ENCODE results near the gene MYO18B. TPM values are rescaled to one million over a fixed set of nuclear protein-coding genes. Genes with fewer than 3 reads are reported as not detected.

Gene MYO18B
- total and polyA plus RNA-seq, 2 donors (not counting 1 experiment from before 2014, with no cell fraction given), result 0.15 TPM; not detected in 1

DNA sequence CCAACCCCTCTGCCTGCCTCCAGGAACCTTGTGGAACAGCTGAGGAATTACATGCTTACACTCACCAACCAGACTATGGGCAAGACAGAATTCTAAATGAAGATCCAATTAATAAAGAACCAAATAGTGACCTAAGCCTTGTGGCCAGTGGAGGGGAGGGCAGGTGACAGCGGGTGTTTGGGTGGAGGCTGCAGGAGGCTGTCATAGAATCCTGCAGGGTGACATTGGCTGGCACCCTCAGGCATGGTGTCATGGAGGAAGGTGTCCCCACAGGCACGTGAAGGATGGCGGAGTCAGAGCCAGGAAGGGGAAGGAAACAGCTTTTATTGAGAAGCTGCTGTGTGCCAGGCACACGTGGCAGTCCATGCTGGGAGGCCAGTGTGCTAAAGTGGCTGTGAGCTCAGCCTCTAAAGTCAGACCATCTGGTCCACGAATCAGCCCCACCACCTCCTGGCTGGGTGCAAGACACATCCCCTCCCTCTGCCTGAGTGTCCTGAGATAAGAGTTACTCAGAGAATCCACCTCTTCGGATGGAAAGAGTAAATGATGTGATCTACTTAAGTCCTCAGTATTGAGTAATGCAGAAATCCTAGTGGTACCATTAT, 8.7 kb downstream of the MYO18B start:
- no peaks in the 10 kb centered on the region for H3K27me3 ChIP-seq (replicated peaks in 1 of 4; ENCODE audit: control extremely low read depth in 1 of 4, control insufficient read depth in 3 of 4, insufficient read depth in 4 of 4, low read length in 3 of 4)
- no peak overlapping the region for H3K4me3 ChIP-seq (ENCODE audit: control extremely low read depth in 1 of 5, extremely low read depth in 1 of 5, insufficient read depth in 1 of 5, low read depth in 2 of 5, low read length in 4 of 5)
- no peak overlapping the region for H3K4me2 ChIP-seq (replicated peaks; ENCODE audit: low read depth, low read length, poor library complexity, severe bottlenecking)
- no peak overlapping the region for H3K9ac ChIP-seq (ENCODE audit: low read length)
- no peaks in the 10 kb centered on the region for H4K20me1 ChIP-seq (ENCODE audit: control insufficient read depth, insufficient read depth, low read length, poor library complexity, severe bottlenecking)
- TF ChIP-seq, protein P1, sequence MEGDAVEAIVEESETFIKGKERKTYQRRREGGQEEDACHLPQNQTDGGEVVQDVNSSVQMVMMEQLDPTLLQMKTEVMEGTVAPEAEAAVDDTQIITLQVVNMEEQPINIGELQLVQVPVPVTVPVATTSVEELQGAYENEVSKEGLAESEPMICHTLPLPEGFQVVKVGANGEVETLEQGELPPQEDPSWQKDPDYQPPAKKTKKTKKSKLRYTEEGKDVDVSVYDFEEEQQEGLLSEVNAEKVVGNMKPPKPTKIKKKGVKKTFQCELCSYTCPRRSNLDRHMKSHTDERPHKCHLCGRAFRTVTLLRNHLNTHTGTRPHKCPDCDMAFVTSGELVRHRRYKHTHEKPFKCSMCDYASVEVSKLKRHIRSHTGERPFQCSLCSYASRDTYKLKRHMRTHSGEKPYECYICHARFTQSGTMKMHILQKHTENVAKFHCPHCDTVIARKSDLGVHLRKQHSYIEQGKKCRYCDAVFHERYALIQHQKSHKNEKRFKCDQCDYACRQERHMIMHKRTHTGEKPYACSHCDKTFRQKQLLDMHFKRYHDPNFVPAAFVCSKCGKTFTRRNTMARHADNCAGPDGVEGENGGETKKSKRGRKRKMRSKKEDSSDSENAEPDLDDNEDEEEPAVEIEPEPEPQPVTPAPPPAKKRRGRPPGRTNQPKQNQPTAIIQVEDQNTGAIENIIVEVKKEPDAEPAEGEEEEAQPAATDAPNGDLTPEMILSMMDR (IDR thresholded peaks at IDR 0.05), result no peak
- WGBS (ENCODE audit: insufficient coverage), result 47% methylated on average over 4 of the region's 6 CpGs
- H2AFZ ChIP-seq (ENCODE audit: insufficient read depth, low read depth, low read length, poor library complexity, severe bottlenecking), result no peak overlapping the region
- ChIA-PET CTCF (no interaction called here), POLR2A (no interaction called here)
- no peak for ATAC-seq (ENCODE audit: low read depth)
- Mint-ChIP-seq H3K4me1 (no peaks in the 10 kb centered on the region), H3K4me3 (no peak overlapping the region), H3K27me3 (peaks cover 7% of the 10 kb centered on the region), H3K9me3 (ENCODE audit: insufficient read depth) (no peaks in the 10 kb centered on the region), H3K27ac (no peak overlapping the region)
- no peak overlapping the region for H3K27ac ChIP-seq (ENCODE audit: low read length in 2 of 2)
- no peaks in the 10 kb centered on the region for H3K9me3 ChIP-seq (ENCODE audit: control extremely low read depth in 1 of 3, control insufficient read depth in 2 of 3, insufficient read depth in 1 of 3, low read length in 2 of 3)
- H3K36me3 ChIP-seq (replicated peaks in 1 of 2; ENCODE audit: control extremely low read depth in 1 of 2, control insufficient read depth in 1 of 2, extremely low read depth in 1 of 2, insufficient read depth in 2 of 2, low read length in 1 of 2), result no peaks in the 10 kb centered on the region
- intact Hi-C loops (cut with micrococcal nuclease), result no loop called here
- no peak for DNase-seq
- H3K4me1 ChIP-seq (ENCODE audit: control insufficient read depth in 2 of 2, insufficient read depth in 2 of 2, low read length in 2 of 2), result no peaks in the 10 kb centered on the region
- no peaks in the 10 kb centered on the region for H3K79me2 ChIP-seq (ENCODE audit: control insufficient read depth, insufficient read depth, low read length)

DNA sequence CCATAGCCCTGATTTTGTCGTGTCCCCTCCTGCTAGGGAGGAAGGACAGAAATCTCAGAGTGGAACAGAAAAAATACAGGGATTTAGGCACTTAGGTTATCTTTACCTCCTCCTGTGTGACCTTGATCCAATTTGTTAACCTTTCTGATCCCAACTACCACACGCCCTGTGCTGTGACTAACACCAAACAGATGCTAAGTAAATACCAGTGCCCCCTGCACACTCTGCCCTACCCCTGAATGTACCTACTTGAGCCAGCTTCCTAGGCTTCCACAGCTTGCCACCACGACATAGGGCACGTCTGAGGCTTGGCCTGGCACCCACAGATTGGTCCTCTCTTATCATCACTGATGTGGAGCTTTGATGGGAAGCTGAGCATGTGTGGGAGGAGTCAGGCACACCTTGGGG, 9.2 kb downstream of the MYO18B start:
- TF ChIP-seq EZH2 (IDR thresholded peaks at IDR 0.05; ENCODE audit: borderline replicate concordance, insufficient read depth, low read depth, low read length, poor library complexity, severe bottlenecking), result no peak
- TF ChIP-seq, protein P1 (IDR thresholded peaks at IDR 0.05), result no peak
- intact Hi-C loops (cut with micrococcal nuclease), result no loop called here
- H3K4me1 Mint-ChIP-seq, result no peaks in the 10 kb centered on the region
- H3K9ac ChIP-seq (ENCODE audit: low read length), result no peak overlapping the region
- ATAC-seq (ENCODE audit: low read depth) (no peak), DNase-seq (no peak)
- ChIA-PET CTCF (no interaction called here), POLR2A (no interaction called here)
- no peak overlapping the region for H3K4me2 ChIP-seq (replicated peaks; ENCODE audit: low read depth, low read length, poor library complexity, severe bottlenecking)
- no peaks in the 10 kb centered on the region for H3K36me3 ChIP-seq (replicated peaks in 1 of 2; ENCODE audit: control extremely low read depth in 1 of 2, control insufficient read depth in 1 of 2, extremely low read depth in 1 of 2, insufficient read depth in 2 of 2, low read length in 1 of 2)
- no peaks in the 10 kb centered on the region for H3K27me3 ChIP-seq (replicated peaks in 1 of 4; ENCODE audit: control extremely low read depth in 1 of 4, control insufficient read depth in 3 of 4, insufficient read depth in 4 of 4, low read length in 3 of 4)
- no peaks in the 10 kb centered on the region for H4K20me1 ChIP-seq (ENCODE audit: control insufficient read depth, insufficient read depth, low read length, poor library complexity, severe bottlenecking)
- H3K4me1 ChIP-seq (ENCODE audit: control insufficient read depth in 2 of 2, insufficient read depth in 2 of 2, low read length in 2 of 2), result no peaks in the 10 kb centered on the region
- H3K4me3 ChIP-seq (ENCODE audit: control extremely low read depth in 1 of 5, extremely low read depth in 1 of 5, insufficient read depth in 1 of 5, low read depth in 2 of 5, low read length in 4 of 5), result no peak overlapping the region
- no peak overlapping the region for H2AFZ ChIP-seq (ENCODE audit: insufficient read depth, low read depth, low read length, poor library complexity, severe bottlenecking)
- no peaks in the 10 kb centered on the region for H3K9me3 Mint-ChIP-seq (ENCODE audit: insufficient read depth)
- no peaks in the 10 kb centered on the region for H3K79me2 ChIP-seq (ENCODE audit: control insufficient read depth, insufficient read depth, low read length)
- no peak overlapping the region for H3K4me3 Mint-ChIP-seq
- no peak overlapping the region for H3K27ac Mint-ChIP-seq
- no peaks in the 10 kb centered on the region for H3K9me3 ChIP-seq (ENCODE audit: control extremely low read depth in 1 of 3, control insufficient read depth in 2 of 3, insufficient read depth in 1 of 3, low read length in 2 of 3)
- peaks cover 7% of the 10 kb centered on the region for H3K27me3 Mint-ChIP-seq
- H3K27ac ChIP-seq (ENCODE audit: low read length in 2 of 2), result no peak overlapping the region
- 100% methylated on average over 1 of the region's 4 CpGs for WGBS (ENCODE audit: insufficient coverage)
